Hindlimb muscle (tissue), 1 donor: ENCODE measurements around the gene COL9A1. TPM values are rescaled to one million over a fixed set of nuclear protein-coding genes. Genes with fewer than 3 reads are reported as not detected.
A peak's percentile ranks its signal among the peaks of the same experiment; 100 is the strongest.

Experiments used
- DNase-seq: peaks from one replicate; pipeline ENCODE4 v3.0.0-alpha.2; 2013
- polyA plus RNA-seq: library from polyadenylated mRNA; unstranded; fragments of 120-200 nt; gene quantifications from one replicate; pipeline ENCODE4 v1.2.1, GENCODE V29; 2013; ENCODE audit not compliant: insufficient read length

COL9A1 gene
- polyA plus RNA-seq, 1 donor, result 4.1 TPM

DNA sequence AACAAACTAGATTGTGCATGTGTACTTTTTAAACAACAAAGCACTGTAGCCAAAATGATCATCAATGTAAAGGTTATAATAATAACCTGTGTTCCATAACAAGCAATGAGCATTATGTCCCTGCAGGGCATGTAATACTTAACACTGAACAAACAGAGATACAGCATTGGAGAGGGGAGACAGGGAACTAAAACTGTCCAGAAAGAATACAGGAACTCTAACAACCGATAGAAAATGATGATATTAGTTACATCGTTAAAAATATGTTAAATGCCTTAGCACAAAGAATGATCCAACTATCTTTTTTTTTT lies 80.5 kb downstream of the COL9A1 start:
- DNase-seq, result no peak

DNA sequence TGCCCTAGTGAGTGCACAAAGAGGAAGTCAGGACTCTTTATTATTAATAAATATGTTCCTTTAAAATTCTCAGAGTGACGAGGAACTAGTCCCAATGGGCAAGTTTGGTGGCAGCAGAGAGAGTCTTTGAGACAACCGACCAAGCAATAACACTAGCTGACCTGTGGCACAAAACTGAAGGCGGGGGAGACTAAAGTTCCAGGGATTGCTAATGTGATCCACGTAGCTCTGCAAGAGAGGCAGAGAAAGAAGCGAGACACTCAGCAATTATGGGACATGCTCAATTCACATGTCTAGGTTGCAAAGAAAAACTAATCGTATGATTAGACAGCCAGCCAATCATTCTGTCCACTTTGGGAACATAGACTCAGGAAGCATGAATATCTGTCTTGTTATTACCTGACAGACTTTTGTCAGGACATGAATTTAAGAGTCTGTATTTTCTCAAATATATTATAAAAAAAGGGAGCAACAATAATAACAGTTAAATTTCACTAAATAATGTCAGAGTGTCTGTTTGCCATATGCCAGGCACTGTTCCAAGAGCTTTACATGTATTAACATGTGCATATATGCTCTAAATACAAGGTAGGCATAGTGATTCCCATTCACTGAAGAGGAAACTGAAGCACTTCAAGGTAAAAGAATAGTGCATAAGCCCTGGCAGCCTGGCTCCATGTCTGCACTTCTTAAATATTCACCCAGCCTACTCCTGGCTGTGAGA lies 81.0 kb downstream of the COL9A1 start:
- no peak for DNase-seq

DNA sequence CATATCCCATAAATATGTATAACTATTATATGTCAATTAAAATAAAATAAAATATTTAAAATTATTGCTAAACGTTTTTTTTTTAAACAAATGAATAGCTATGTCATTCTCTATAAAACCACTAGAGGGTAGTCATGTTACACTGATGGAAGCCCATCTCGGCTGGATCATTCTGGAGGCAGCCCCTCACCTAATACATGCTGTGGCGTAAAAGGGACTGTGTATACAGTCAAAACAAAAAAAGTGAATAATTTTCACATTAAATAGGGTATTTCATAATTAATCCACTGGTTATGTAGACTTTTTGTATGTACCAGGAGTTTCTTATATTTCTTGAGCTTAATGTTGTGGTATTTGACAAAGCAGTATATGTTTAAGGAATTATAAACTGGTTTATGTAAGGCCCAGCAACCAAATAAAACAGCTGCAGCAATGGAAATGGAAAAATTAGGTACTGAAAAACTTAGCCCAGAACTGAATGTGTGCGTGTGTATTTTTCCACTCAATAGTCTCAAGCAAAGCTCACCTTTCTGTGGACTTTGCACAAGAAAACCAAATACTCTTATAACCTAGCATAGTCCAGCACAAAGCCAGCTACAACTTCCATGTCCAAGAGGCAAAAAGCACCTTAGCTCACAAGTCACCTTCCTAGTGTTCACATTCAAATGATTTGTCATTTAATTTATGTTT lies 81.7 kb downstream of the COL9A1 start:
- peak; percentile 32 for DNase-seq

DNA sequence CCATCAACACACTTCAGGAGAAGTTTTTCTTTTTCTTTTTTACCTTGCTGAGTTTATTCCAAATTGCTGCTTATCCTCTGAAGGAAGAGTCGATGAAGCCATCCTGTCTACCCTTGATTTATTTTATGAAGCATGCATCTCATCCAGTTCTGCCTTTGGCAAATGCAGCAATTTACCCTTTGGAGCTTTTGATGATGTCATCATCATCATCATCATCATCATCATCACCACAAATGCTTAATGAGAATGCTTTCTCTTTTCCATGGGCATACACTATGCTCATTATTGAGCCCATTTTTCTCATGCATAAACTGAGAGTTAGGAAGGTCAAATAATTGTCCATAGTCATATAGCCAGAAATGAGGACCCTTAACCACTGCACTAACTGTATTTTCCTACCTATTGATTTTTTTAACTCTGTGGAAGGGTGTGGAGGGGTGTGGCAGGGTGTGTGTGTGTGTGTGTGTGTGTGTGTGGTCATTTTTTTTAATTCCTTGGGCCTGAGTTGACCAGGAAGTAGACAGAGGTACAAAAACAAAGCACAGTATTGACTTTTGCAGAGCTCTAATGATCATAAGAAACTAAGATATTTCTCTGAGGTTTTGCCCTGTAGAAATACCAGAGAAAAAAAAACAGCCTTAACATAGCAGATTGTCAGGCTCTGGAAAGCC lies 82.8 kb downstream of the COL9A1 start:
- DNase-seq, result no peak

DNA sequence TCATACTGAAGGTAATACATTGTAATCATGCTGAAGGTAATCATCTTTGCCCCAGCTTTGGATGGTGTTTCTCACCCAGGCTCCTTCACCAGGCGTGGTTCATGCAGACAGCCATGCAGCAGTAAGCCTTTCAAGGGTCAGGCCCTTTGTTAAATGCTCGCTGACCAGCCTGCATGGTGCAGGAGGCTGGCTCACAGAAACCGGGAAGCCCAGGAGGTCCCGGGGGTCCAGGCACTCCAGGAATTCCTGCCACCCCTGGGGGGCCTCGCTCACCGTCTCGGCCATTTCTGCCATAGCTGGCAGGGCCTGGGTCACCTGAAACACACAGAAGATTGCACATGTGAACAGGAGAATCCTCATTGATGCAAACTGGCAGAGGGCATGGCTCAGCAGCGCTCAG lies 86.1 kb downstream of the COL9A1 start:
- no peak for DNase-seq

DNA sequence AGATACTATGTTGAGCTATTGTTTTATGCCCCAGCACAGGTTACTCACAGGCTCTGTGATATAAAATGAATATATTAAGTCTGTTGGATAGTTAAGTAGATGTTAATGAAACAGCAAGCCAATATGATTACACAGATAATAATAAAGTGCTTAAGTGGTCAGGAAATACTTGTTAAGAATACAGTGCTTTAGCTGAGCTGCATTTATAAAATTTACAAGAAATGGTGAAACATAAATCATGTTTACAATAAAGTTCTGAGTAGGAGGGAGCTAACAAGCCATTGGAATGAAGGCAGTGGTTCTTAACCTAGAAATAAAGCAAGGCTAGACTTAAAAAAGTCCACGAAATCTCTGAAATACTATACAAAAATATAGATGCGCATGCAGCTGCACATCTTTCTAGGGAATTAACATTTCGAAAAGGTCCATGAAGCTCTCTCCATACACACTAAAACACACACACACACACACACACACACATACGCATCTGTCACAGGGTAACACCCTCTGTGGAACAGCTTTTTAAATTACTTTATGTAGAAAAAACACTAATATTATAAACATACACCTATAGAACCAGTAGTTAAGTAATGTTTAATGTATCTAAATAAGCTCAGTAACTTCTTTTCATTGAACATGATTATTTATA lies 87.3 kb downstream of the COL9A1 start:
- DNase-seq, result no peak

DNA sequence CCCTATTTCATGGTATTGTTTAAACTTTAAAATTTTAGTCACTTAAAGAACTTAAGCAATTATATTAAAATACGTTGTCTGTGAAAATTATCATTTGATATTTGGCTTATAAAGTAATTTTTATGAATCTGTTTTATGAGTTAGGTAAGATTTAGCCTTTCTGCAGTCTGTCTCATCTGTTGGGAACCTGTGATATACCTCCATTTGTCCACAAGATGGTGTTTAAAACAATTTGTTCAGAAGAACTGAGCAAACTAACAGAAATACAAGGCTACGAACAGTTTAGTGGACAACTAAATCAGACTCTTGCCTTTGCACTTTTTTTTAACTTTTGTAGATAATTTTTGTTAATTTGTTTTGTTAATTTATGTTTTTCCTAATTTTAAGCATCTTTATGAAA lies 92.4 kb downstream of the COL9A1 start:
- DNase-seq, result no peak

DNA sequence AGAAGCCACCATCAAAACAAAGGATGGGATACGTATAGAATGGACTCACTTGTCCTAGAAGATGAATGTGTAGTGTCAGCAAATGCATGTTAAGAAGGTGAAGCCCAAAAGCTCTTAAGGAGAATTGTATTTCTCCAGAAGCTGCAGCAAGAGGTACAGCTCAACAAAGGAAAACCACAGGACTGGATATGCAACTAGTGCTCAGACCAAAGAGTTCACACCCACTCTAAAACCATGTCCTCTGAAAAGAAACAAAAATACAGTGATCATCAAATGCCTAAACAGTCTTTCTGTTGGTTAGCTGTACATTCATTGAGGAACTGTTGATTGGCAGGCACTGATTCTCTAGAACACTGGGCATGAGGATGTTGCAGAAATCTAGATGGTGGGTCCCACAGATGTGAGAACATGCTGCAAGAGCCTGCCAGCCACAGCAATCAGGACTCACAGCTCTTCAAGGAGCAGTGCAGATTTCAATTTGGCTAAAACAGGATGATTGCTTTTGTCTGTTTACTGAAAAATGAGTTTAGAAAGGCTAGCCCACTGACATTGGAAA lies 94.6 kb downstream of the COL9A1 start:
- no peak for DNase-seq

DNA sequence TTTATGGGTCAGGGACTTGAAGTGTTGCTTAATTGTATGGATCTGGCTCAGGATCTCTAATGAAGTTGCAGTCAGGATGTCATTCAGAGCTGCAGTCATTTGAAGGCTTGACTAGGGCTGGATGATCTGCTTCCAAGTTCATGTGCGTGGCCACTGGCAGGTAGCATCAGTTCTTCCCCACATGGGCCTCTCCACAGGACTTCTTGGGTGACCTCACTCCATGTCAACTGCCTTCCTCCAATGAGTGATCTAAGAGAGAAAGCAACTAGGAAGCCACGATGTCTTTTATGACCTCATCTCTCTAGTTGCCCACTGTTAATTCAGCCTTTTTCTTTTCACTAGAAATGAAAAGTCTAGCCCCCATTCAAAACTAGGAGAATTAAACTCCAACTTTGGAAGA lies 104.1 kb downstream of the COL9A1 start:
- no peak for DNase-seq

DNA sequence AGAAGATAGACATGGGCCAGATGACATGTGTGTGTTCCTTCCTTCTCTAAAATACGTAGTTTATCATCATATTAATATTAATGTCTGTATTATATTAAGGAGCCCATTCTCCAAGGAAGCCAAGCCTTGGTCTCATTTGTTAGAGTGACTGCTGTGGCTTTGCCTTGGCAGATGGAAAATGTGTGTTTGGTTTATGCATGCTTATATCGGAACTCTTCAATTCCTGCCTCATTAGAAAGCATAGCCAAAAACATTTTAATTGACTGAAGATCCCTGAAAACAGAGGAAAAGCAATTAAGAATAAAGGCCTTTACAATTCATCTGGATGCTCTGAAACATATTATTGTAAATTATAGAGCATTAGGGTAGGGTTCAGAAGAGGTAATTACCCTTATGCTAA lies 106.4 kb downstream of the COL9A1 start:
- DNase-seq, result no peak

DNA sequence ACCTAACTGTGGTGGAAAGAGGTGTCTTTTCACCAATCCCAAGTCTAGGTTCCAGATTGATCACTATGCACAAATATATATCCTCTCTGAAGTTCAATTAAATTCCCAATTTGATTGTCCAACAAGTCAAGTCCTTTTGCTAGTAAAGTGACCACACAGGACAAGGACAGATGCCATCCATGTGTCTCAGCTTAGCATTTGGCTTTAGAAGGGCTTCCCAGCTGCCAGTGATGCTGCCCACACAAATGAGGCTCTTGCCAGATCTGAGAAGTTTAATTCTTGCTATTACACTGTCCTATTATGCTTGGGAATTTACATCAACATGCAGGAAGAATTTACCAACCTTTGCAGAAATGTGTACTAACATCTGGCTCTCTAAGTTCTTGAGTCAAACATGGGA lies 108.5 kb downstream of the COL9A1 start:
- DNase-seq, result no peak

DNA sequence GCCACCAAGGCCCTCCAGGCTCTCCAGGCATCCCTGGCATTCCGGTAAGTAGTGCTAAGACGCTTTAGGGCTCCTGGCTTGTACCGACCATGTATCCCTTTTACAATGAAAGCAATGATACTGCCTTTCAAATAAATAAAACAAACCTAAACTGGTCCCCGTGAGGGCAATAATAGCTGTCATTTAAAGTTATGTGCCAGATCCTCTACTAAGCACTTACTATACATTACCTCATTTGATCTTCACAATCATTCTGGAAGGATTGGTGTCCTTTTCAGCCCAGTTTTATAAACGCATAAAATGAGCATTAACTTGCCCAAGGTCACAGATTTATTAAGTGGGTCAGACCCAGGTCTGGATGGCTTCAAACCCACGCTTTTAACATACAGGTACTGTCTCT lies 114.7 kb downstream of the COL9A1 start:
- DNase-seq, result no peak

DNA sequence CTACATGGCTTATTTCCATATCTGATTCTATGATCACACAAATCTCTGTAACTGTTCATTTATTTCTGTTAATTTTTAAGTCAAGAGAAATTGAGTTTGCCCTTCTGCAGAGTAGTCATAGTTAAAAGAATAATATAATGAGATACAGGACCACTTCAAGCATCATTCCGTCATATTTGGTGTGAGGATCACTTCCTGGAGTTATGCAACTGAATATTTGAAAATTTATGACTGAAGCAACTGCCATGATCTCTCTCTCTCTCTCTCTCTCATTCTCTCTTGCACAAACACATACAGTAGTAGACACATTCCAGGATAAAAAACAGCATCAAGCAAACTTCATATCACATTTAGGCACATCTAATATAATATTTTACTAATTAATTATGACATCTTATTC lies 116.4 kb downstream of the COL9A1 start:
- DNase-seq, result no peak

DNA sequence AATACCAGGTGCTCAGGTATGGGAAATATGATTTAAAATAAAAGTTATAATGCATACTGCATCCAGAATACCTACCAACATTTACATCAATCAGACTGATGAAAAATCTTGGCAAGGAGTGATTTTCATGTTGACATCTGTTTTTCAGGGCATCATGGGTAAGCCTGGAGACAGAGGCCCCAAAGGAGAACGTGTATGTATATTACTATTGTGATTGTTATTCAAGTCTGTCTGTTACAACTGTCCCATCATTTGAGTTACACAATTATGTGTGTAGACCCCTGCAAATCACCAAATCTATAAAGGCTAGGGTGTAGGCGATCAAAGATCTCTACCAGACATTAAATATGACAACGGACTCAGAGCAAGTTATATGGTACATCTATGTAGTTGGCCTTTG lies 118.2 kb downstream of the COL9A1 start:
- no peak for DNase-seq

DNA sequence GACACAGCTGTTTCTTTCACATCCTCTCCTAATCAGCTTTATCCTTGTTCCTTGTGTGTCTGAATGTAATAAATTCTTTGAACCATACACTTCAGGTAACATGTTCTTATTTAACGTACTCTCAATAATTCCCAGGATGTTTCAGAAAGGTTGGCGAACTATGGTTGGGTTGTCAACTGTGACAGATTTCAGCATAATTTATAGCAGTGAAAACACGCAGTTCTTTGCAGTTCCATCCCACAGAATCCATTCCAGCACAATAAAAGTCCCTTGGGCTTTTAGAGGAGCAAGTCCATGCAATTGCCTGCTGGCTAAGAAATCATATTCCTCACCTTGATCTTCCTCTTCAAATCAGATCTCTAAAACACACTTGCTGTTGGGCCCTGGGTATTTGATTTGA lies 119.3 kb downstream of the COL9A1 start:
- no peak for DNase-seq

DNA sequence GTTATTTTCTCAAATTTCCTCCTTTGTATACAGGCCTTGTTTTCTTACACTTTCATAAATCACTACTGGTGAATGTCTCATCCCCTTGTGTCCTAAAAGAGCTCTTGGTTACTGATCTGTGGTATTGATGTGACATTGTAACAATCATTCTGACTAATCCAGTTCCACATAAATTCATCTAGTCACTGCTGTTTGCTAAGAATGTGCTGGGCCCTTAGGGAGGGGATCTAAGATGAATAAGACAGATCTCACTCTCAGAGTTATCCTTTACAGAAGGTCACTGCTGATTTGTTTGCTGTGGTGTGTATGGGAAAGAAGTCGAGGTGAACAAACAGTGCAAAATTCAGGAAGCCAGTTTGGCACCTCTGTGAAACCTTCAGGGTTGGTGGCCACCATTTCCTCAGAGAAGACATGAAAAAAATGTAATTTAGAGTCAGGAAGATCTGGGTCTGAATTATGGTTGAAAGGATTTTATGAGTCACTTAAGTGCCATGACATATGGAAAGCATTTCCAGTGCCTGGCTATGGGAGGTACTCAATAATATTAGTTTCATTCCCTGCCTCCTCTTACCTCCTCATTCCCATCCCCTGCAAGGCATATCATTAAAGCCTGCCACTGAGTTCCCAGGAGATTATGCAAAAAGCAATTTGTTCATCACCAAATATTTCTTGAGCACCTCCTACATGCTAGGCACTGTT lies 121.8 kb downstream of the COL9A1 start:
- DNase-seq, result no peak

DNA sequence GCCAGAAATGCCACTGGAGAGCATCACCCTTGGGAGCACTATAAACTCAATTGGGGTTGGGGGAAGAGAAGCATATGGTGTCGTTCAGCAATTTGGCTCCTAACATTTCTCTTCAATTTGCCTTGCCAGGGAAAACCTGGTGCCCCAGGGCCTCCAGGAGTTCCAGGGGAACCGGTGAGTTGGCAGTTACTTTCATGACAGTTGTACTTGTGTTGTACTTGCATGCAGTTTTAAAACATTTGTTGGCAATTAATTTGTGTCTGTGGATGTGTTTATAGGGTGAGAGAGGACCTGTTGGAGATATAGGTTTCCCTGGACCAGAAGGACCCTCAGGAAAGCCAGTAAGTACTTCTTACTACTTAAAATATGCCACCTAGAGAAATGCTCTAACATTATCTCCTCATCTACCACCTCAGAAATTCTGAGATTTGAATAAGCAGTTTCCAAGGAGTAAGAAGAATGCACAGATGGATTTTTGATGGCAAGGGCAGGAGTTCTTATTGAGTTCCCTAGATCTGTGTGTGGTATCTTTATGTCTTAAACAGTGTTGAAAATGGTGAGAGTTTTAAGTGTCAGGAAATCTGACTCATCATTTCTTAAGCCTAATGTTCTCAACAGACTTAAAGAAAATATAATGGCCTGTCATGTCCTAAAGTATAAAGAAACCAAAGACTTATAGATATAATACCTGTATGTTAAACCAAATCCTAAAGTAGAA lies 122.5 kb downstream of the COL9A1 start:
- DNase-seq, result no peak

DNA sequence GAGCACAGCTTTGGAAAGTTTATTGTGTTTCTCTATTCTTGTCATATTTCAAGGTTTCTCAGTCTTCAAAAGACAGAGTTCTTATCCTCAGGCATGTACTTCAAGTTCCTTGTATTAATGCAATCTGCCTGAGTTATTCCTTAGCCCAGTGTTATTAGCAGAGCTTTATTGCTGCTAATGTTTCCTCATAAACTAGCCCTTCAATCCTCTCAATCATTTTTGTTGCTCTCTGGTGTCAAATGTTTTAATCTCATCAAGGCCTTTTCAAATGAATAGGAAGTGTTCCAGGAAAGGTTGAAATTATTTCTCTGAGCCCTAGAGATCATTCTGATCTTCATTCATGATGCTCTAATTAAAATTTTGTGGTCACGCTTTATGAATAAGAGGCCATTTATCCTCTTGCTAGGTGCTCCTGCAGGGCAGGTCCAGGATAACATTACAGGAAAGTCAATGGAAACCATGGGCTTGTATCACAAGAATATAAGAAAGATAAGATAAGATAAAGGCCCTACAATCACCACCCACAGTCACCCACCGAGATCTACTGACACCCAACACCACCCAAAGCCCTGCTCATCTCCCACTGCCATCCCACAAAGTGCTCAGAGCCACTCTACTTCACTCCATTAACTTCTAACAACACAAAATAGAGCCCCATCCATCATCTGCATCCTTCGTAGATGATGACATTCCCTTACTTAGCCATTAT lies 125.9 kb downstream of the COL9A1 start:
- DNase-seq, result no peak

DNA sequence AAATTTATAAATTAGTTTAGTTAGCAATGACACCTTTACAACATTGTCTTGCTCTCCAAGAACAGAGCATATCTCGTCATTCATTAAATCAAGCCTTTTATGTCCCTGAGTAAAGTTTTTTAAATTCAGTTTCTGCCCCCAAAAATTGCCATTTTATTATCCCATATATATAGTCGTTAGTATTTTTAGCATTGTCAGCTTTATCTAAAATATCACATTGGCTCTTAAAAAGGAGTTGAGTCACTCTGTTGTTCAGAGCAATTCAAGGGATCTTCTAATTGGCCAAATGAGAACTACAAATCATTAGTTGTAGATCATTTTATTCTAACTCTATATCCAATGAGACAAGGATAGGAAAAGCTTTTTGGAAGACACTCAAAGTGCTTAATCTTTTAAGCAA lies 127.1 kb downstream of the COL9A1 start:
- no peak for DNase-seq

DNA sequence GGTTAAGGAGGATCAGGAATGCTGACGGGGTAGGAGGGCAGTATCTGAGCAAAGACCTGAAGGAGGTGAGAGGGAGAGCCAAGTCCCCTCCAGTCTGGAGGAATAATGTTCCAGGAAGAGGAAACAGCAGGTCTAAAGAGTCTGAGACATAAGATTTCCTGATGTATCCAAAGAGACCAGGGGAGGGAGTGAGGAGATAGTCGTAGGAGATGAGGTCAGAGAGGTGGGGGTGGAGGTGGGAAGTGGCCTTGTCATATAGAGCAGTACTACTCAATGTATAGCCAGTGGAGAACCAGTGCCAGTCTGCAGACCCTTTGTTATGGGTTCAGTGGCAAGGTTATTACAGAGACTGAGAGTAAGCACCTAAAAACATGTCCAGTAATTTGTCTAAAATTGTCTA lies 130.6 kb downstream of the COL9A1 start:
- no peak for DNase-seq

DNA sequence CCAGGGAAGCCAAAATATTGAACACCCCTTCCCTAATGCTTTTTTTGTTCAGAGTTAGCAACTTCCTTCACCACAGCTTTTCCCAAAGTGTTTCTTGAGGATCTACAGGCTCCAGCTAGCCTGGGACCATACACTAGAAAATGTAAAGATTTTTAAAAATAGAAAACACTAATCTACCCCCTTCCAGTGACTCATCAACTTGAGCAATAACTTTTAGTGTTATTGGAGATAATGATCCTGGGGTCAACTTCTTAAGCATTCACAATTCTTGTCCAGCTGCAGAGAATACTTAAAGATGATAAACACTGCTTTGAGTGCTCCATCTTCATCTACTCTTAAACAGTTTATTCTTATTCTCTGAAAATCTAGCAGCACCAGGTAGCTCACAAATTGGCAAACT lies 131.6 kb downstream of the COL9A1 start:
- no peak for DNase-seq
